Right hindlimb (tissue), 1 donor: ENCODE results near the gene APOA1.
"Not testable (repeated sequence)": the region's sequence is repeated elsewhere in the genome, so short reads cannot be mapped to it uniquely, and the experiment has no call there.

Source experiments
- DNase-seq: peaks from one replicate; pipeline ENCODE4 v3.0.0-alpha.2; 2018

The APOA1 gene

GRCh38 chr11:116857316-116857715, 19.9 kb upstream of the APOA1 start:
- DNase-seq = no peak

GRCh38 chr11:116856423-116856822, 19.0 kb upstream of the APOA1 start:
- no peak for DNase-seq

DNA sequence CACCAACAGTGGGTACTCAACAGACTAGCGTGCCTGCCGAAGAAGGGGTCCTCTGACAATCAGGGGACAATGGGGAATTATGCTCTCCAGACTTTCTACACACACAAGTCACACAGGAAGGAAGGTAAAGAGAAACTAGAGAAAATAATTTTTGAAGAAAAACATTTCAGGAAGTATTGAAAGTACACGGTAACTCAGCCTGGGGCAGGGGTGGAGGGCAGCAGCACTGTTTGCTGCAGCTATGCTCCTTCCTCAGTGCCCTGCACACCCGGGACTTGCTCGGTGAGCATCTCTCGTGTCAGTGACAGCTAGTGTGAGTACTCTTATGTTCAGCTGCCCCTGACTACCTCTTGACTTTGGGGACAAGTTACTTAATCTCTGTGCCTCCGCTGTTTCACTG, 18.0 kb upstream of the APOA1 start:
- no peak for DNase-seq

DNA sequence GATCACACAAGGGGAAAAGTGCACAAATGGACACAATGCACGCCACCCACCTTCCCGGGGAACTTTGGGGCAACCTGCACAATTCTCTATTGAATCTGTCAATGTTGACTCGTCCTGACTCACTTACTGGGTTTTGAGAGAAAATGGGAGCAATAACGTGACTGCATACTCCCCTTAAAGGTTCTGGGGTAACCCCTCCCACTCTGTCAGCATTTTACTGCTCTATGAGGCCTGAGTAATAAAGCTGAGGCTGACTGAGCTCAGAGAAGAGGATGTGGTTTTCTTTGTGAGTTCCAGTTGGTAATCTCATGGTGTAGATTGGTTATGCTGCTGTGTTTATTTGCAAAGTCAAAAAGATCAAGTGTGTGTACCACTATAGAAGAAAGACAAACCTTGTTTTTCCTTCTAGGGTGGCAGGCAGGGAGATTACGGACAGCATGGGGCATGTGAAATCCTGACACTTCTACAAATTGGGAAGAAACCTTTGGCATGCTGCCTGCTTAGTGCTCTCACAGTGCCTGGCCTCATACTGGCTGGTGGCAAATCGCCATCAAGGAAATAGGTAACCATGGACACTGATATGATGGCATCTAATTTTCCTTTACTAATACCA, 16.1 kb upstream of the APOA1 start:
- DNase-seq = no peak

DNA sequence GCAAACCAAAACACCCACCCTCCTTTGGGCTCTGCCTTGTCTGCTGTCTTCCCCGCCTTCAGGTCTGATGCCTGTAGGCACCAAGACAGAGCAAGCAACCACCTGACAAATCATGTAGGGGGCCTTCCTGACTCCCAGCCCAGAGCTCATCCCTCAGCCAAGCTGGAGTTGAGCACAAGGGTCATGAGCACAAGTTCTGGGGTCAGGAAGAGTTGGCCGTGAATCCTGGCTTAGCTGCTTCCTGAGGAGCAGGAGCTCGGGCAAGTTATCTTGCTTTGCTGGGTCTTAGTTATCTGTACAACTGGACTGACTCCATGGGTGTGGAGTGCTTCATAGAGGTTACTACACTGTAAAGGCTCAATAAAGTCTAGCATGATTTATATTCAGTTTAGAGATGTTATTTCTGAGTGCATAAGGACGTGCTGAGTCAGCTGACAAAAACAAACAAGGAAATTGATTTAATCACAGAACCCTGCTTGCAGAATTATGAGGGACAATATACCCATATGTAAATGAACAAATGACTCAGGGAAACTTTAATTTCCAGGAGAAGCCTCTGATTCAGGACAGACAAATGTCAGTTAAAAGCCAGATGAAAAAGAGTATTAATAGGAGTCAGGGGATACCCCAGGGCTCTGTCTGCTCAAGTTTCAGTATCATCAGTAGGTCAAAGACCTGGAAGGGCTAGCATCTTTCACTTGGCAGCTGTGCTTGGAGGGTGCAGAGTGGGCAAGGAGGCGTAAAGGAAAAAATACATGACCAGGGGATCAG, 15.0 kb upstream of the APOA1 start:
- DNase-seq = no peak

DNA sequence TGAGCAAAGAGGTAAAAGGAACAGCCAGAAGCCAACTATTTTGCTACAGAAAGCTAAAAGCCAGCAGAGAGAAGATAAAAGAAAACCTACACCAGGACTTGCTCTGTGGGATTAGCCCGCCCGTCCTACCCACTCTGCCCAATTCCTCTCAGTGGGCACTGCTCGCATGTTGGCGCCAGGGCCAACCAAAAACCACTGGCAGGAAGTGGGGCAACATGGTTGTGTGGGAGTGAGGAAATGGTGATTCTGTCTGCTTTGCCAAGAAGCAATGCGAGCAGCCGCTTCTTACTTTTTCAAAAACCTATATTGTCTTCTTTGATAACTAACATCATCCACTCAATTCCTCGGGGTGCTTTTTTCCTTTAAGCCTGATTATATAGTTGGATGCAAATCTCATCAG, 14.2 kb upstream of the APOA1 start:
- no peak for DNase-seq

DNA sequence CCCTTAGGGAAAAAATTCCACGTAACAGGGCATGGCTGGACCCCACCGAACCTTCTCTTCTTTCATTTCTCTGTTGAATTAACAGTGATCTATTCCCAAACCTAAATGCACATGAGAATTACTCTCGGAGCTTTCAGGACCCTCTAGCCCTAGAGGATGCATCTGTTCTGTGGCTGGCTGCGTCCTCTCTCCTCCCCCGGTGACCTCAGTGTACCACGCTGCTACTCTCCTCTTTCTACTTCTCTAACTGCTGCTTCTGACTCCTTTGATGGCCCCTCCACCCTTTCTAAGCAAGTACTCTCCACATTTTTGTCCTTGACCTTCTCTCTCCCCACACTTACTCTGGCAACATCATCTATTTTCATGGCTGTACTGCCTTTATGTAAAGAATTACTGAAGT, 12.1 kb upstream of the APOA1 start:
- no peak for DNase-seq

GRCh38 chr11:116849060-116849459, 11.6 kb upstream of the APOA1 start:
- no peak for DNase-seq

DNA sequence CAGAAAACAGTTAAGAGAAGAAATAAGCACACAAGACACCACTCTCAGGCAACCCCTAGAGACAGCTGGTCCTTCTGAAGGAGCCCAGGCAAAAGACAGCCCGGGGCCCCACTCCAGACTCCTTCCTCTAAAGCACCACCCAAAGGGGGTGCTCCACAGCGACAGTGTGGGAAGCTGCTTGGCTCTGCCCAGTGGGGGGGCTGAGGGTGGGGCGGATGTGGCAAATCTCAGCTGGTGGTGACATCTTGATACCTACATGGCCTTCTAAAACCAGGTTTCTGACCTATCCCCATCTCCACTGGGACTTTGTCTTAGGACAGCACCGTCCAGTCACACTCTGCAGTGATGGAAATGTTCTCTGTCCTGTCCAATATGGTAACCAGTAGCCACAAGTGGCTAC, 10.2 kb upstream of the APOA1 start:
- no peak for DNase-seq

GRCh38 chr11:116844722-116845121, 7.3 kb upstream of the APOA1 start:
- no peak for DNase-seq

DNA sequence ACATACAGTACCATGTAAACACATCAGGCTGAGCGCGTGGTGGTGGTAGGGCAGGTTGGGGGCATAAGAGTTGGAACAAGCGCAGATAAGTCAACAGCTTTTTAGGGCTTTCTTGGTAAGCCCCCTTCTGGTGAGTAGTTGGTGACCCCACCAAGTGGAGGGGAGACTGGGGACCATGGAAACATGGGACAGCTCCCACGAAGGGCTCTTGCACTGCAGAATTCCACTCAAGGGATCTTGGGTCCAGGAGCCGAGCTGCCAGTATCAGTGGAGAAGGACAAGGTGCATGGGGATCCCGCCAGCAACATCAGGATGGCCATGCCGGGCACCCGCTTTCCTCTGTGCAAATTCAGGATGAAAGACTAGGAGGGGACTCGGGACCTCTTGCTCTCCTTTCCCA, 6.2 kb upstream of the APOA1 start:
- no peak for DNase-seq

- DNase-seq = no peak
These were observed 5.5 kb upstream of the APOA1 start for GRCh38 chr11:116842909-116843308.

GRCh38 chr11:116842117-116842516, 4.7 kb upstream of the APOA1 start:
- no peak for DNase-seq

- no peak for DNase-seq
These were observed 3.4 kb upstream of the APOA1 start for GRCh38 chr11:116840746-116841296.

- DNase-seq = no peak
These were observed 2.9 kb upstream of the APOA1 start for GRCh38 chr11:116840224-116840745.

DNA sequence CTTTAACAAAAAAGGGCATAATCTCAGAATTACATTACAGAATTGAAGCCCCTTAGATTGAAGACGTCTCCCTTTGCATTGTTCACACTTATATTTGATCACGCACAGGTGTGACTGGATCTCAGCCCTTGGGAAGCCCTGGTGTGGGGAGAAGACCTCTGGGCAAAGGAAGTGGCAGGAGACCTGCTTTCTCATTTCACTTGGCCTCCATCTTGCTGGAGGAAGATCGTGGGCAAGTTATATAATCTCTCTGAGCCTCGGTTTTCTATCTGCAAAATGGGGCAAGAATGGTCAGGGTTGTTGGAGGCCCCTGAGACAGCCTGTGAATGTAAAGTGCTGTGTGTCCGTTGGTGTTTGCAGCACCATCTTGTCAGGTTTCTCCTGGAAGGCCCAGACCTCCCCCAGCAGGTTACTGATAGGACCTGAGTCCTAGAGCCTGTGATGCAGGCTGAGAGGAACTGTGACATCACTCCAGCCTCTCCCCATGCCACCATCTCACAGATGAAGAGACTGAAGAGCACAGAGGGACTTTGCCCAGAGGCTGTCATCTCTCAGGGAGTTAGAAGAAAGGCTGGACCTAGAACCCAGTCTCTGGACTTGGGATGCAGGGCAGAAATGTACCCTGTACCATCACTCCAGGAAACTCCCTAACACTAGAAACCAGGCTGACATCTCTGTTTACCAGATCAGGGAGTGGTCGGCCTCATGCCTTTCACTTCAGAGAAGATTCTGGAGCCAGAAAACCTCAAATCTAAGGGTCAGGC, 1.1 kb upstream of the APOA1 start:
- no peak for DNase-seq

GRCh38 chr11:116836632-116836991, 810 bp downstream of the APOA1 start:
- no peak for DNase-seq

- peak; percentile 91 for DNase-seq
These were observed 1.4 kb downstream of the APOA1 start for GRCh38 chr11:116835791-116836631.

DNA sequence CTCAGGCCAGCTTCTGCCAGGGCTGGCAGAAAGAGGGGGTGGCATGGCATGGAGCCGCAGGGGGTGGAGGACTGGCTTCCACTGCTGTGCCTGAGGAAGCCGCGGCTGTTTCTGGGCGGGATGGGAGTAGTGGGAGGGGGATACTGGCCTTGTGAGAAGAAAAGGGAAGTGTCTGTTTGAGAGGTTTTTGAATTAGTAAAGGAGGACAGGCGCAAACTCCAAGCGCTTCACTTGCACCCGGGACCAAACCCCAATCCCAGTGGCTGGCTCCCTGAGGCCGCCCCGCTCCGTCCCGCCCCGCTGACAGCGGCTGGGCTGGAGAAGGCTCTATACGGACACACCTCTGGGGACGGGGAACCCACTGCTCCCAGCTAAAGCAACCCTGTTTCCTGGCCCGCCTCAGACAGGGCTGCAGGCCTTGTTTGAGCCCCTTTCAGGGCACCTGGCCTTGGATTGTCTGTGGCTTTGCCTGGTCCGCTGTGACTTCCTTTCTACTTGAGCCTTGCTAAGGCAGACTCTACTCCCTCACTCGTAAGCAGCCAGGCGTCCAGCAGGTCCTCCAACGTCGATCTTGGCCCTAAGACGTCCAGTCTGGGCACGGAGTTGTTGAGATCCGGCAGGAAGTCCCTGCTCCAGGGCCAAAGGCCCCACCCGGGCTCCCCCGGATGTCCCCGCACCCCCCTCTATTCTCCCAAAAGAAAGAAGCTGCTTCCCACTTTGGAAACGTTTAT, 2.2 kb downstream of the APOA1 start:
- no peak for DNase-seq

DNA sequence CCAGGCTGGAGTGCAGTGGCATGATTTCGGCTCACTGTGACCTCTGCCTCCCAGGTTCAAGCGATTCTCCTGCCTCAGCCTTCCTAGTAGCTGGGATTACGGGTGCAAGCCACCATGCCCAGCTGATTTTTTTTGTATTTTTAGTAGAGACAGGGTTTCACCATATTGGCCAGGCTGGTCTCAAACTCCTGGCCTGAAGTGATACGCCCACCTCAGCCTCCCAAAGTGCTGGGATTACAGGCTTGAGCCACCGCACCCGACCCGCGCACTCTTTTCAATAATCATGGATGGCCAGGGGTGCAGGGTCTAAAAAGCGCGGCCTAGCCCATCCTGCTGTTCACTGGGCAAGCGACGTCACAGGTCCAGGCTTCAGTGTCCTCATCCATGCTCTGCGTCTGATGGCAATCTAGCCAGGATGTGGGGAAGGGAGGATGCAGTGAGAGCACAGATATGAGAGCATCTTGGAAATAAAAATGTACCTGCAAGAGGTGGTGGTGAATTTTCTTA, 2.8 kb downstream of the APOA1 start:
- not testable (repeated sequence) for DNase-seq

DNA sequence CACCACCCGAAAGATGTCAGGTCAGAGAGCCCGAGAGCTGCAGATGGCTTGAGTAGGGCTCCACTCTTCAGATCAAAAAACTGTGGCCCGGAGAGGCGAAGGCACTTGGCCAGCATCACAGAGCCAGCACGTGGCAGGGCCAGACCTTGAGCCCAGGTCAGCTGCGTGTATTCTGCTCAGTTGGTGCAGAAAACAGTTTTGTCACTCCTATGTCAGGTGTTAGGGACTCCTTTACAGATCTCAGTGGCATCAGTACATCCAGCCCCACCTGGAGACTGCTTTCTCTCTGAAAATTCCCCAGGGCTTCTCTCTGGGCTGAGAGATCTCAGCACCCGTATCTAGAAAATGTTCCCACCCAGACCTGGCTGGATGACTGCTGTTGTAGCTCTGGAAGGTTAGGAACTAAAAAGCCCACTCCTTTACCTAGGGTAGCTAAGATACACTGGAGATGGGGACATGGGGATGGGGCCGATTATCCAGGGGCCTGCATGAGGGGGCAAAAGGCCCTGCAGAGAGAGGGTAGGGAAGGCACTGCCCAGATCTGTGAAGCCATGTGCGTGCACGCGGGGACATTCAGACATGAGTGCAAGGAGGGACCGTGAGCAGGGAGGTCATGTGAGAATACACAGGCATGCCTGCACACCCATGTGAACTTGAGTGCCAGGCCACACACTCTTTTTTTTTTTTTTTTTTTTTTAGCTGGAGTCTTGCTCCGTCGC, 3.4 kb downstream of the APOA1 start:
- DNase-seq = no peak
